ENCODE data around the gene TBPL1. TPM values are rescaled to one million over a fixed set of nuclear protein-coding genes. Genes with fewer than 3 reads are reported as not detected.

TBPL1 gene
- total and polyA plus RNA-seq, 9 of the 15 experiments (the other 6 are each of a cell fraction or from before 2014, with no cell fraction given), result 78.1 to 152 (median 107) TPM

GRCh38 chr6:133956416-133957049 lies 3.5 kb downstream of the TBPL1 start (continued):
- TF ChIP-seq CHD7 (IDR thresholded peaks at IDR 0.05; ENCODE audit: low read depth, low read length) (no peak), ZKSCAN8 (CRISPR knock-in tag; IDR thresholded peaks at IDR 0.05) (0 out of 2 replicates have a peak, but pooled peaks have one; percentile 27), AFF1 (IDR thresholded peaks at IDR 0.05; ENCODE audit: low read depth in 1 of 2, partially characterized antibody in 2 of 2) (peak in 1 of 2 experiments; percentile 59), ADNP (tag; IDR thresholded peaks at IDR 0.05) (0 out of 2 replicates have a peak, but pooled peaks have one; percentile 3)
- TF ChIP-seq, protein P1, sequence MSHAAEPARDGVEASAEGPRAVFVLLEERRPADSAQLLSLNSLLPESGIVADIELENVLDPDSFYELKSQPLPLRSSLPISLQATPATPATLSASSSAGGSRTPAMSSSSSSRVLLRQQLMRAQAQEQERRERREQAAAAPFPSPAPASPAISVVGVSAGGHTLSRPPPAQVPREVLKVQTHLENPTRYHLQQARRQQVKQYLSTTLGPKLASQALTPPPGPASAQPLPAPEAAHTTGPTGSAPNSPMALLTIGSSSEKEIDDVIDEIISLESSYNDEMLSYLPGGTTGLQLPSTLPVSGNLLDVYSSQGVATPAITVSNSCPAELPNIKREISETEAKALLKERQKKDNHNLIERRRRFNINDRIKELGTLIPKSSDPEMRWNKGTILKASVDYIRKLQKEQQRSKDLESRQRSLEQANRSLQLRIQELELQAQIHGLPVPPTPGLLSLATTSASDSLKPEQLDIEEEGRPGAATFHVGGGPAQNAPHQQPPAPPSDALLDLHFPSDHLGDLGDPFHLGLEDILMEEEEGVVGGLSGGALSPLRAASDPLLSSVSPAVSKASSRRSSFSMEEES (CRISPR knock-in tag; IDR thresholded peaks at IDR 0.05), result peak; percentile 93

All from K562 (cell line).